ENCODE results near the gene FAM240A. TPM values are rescaled to one million over a fixed set of nuclear protein-coding genes. Genes with fewer than 3 reads are reported as not detected.

The FAM240A gene
- total RNA-seq, 2 donors from 2014 or later: not detected

DNA sequence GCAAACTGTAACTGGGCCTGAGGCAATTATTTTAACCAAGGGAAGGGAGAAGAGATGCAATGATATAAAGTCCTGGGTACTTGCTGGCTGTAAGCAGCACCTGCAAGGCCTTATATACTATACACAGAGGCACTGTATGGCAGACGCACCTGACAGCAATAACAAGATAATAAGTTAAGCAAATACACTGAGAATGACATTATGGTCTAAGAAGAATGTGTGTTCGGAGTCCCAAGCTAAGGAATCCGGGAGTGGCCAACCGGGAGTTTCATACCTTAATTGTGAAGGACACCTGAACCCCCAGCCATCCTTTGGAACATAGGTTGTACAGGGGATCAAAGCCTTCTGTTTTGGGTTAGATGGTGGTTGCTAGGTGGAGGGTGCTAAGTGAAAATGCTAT, 13.7 kb downstream of the FAM240A start:
- WGBS, 2 experiments (ENCODE audit: insufficient coverage in 1 of 2, insufficient read length in 1 of 2): 95 to 97% methylated on average over 3 to 4 of the region's 4 CpGs
- Histone ChIP-seq H3K27me3 (ENCODE audit: control insufficient read depth, insufficient read depth, low read length, poor library complexity, severe bottlenecking) (no peaks in the 10 kb centered on the region), H3K4me3 (ENCODE audit: low read length) (no peak overlapping the region), H3K4me1 (ENCODE audit: control insufficient read depth, insufficient read depth, low read length) (peaks cover 10% of the 10 kb centered on the region), H3K27ac (ENCODE audit: low read depth, low read length) (no peak overlapping the region), H3K36me3 (ENCODE audit: control insufficient read depth, insufficient read depth, low read length) (no peaks in the 10 kb centered on the region), H3K9me3 (ENCODE audit: control insufficient read depth, low read length) (no peaks in the 10 kb centered on the region), H3K9ac (ENCODE audit: extremely low read depth, low read length, poor library complexity, severe bottlenecking) (no peak overlapping the region)
- Mint-ChIP-seq H3K27me3 (ENCODE audit: insufficient read depth) (peaks cover 5% of the 10 kb centered on the region), H3K27ac (no peak overlapping the region), H3K4me3 (no peak overlapping the region), H3K36me3 (ENCODE audit: low read depth) (no peaks in the 10 kb centered on the region), H3K9me3 (no peaks in the 10 kb centered on the region), H3K4me1 (peaks cover 30% of the 10 kb centered on the region)
- TF ChIP-seq, protein P1, sequence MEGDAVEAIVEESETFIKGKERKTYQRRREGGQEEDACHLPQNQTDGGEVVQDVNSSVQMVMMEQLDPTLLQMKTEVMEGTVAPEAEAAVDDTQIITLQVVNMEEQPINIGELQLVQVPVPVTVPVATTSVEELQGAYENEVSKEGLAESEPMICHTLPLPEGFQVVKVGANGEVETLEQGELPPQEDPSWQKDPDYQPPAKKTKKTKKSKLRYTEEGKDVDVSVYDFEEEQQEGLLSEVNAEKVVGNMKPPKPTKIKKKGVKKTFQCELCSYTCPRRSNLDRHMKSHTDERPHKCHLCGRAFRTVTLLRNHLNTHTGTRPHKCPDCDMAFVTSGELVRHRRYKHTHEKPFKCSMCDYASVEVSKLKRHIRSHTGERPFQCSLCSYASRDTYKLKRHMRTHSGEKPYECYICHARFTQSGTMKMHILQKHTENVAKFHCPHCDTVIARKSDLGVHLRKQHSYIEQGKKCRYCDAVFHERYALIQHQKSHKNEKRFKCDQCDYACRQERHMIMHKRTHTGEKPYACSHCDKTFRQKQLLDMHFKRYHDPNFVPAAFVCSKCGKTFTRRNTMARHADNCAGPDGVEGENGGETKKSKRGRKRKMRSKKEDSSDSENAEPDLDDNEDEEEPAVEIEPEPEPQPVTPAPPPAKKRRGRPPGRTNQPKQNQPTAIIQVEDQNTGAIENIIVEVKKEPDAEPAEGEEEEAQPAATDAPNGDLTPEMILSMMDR (conservative IDR thresholded peaks at IDR 0.05): no peak
- no peak for DNase-seq

DNA sequence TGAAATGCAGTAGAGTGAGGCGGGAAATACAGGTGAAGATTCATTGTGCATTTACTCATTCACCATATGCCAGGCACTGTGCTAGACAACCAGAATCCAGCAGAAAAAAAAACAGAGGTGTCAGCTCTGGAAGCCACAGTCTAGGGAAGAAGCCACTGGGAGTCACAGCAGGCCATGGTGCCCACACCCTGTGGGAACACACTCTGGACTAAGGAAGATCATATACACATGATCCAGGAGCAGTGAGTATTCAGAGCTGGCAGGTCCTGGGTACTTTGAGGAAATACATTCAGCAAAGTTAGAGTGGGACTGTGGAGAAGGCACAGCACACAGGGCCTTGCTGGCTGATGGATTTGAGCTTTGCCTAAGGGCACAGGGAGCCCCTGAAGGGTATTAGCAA, 14.8 kb downstream of the FAM240A start:
- no peak for DNase-seq
- H3K36me3 ChIP-seq (ENCODE audit: control insufficient read depth, insufficient read depth, low read length): no peaks in the 10 kb centered on the region
- TF ChIP-seq, protein P1 (conservative IDR thresholded peaks at IDR 0.05): no peak
- Mint-ChIP-seq H3K36me3 (ENCODE audit: low read depth) (no peaks in the 10 kb centered on the region), H3K27ac (no peak overlapping the region), H3K4me3 (no peak overlapping the region), H3K9me3 (no peaks in the 10 kb centered on the region), H3K27me3 (ENCODE audit: insufficient read depth) (peaks cover 5% of the 10 kb centered on the region), H3K4me1 (peaks cover 29% of the 10 kb centered on the region)
- peaks cover 10% of the 10 kb centered on the region for H3K4me1 ChIP-seq (ENCODE audit: control insufficient read depth, insufficient read depth, low read length)
- no peaks in the 10 kb centered on the region for H3K9me3 ChIP-seq (ENCODE audit: control insufficient read depth, low read length)
- no peak overlapping the region for H3K4me3 ChIP-seq (ENCODE audit: low read length)
- H3K27ac ChIP-seq (ENCODE audit: low read depth, low read length): no peak overlapping the region
- H3K27me3 ChIP-seq (ENCODE audit: control insufficient read depth, insufficient read depth, low read length, poor library complexity, severe bottlenecking): no peaks in the 10 kb centered on the region
- H3K9ac ChIP-seq (ENCODE audit: extremely low read depth, low read length, poor library complexity, severe bottlenecking): no peak overlapping the region
- 100% methylated on average over 1 of the region's 1 CpG; no CpG with 5 or more reads in 1 of the 2 experiments for WGBS, 2 experiments (ENCODE audit: insufficient coverage in 1 of 2, insufficient read length in 1 of 2)

DNA sequence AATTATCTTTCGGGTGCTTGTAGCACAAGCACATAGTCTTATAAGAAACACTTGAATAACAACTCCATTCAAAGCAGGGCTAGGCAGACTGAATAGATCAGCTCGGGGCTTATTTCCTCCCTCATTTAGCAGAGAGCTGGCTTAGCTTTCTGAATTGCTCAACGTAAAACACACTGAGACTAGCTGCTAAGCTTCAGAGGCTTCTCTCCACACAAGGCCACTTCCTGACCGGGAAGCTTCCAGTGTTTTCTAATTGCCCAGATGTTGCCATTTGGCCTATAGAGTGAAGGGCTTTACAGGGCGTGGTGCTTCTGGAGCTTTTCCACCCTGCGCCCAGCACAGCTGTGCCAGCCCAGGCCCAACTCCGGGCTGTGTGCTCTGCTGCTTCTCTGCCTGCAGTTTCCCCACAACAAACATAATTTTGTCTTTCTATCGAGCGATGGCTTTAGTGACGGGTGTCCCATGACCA, 16.6 kb downstream of the FAM240A start:
- Histone ChIP-seq H3K27ac (ENCODE audit: low read depth, low read length) (peak overlapping the region; percentile 31), H3K27me3 (ENCODE audit: control insufficient read depth, insufficient read depth, low read length, poor library complexity, severe bottlenecking) (no peaks in the 10 kb centered on the region), H3K9me3 (ENCODE audit: control insufficient read depth, low read length) (no peaks in the 10 kb centered on the region), H3K4me3 (ENCODE audit: low read length) (no peak overlapping the region), H3K9ac (ENCODE audit: extremely low read depth, low read length, poor library complexity, severe bottlenecking) (no peak overlapping the region), H3K4me1 (ENCODE audit: control insufficient read depth, insufficient read depth, low read length) (peaks cover 10% of the 10 kb centered on the region), H3K36me3 (ENCODE audit: control insufficient read depth, insufficient read depth, low read length) (no peaks in the 10 kb centered on the region)
- H3K36me3 Mint-ChIP-seq (ENCODE audit: low read depth): no peaks in the 10 kb centered on the region
- peaks cover 32% of the 10 kb centered on the region for H3K4me1 Mint-ChIP-seq
- H3K27me3 Mint-ChIP-seq (ENCODE audit: insufficient read depth): peaks cover 5% of the 10 kb centered on the region
- 79 to 88% methylated on average over 7 to 10 of the region's 10 CpGs for WGBS, 2 experiments (ENCODE audit: insufficient coverage in 1 of 2, insufficient read length in 1 of 2)
- no peaks in the 10 kb centered on the region for H3K9me3 Mint-ChIP-seq
- TF ChIP-seq, protein P1 (conservative IDR thresholded peaks at IDR 0.05): no peak
- peak; percentile 63 for DNase-seq
- H3K27ac Mint-ChIP-seq: peak overlapping the region; percentile 86
- peak overlapping the region; percentile 44 for H3K4me3 Mint-ChIP-seq
